Ramos (cell line): ENCODE data around the gene SATB1.
"Not testable (repeated sequence)": the region's sequence is repeated elsewhere in the genome, so short reads cannot be mapped to it uniquely, and the experiment has no call there.

Experiments used
- in situ Hi-C: fragments of 300-500 bp; cut with MboI; formaldehyde crosslinking; loops from one replicate; pipeline ENCODE4 v1.14.3; 2022; ENCODE audit warnings: low sequenced_read_pairs; ENCODE audit not compliant: unreplicated experiment

SATB1 gene

DNA sequence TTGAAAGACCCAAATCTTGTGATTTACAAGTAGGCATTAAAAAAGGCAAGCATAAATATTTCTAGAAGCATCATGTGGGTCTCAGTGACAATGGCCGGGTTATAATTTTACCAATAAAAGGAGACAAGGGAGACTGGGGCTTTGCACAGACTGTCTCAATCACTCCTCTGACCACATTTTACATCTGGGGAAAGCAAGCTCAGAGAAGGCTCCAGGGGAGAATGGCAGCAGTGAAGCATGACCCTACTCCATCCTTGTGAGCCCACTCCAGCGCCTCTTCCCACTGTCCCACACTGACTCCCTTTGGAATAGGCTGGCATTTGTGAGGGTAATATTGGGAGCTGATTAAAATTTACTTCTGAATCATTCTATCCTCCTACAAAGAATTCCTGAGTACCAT lies 61.8 kb downstream of the SATB1 start:
- in situ Hi-C loops: no loop called here

DNA sequence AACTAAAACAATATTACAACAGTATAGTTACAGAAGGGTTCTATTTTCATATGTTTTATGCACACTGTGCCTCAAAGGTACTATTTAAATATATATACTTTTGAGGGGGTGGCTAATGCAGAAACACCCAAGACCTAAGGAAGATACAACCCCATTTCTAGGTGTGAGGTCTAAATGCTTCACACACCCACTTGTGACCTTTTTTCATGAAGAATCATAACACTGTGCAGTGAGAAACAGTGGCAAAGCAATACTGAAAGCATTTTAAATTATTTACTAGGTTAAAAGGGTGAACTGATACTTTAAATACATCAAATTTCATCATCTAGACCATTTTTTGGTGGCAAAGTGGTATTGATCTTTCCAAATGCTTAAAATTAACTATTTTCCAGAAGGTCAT lies 67.4 kb downstream of the SATB1 start:
- in situ Hi-C loops: no loop called here

DNA sequence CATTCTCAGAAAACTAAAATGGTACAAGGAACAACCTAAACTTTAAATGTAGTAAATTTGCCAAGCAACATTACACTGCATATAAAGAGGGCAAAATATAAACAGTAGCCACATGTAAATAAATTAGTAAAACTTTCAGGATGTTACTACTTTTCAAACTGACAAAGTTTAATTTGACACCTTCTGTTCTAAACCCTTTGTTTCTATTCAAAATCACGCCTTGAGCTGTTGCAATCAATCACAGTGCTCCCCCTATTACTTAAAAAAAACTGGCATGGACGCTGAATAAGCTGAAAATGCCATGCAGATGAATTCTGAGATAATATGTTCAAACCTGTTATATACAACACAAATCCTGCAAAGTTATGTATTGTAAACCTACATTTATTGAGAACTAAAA lies 69.3 kb downstream of the SATB1 start:
- in situ Hi-C loops: no loop called here

DNA sequence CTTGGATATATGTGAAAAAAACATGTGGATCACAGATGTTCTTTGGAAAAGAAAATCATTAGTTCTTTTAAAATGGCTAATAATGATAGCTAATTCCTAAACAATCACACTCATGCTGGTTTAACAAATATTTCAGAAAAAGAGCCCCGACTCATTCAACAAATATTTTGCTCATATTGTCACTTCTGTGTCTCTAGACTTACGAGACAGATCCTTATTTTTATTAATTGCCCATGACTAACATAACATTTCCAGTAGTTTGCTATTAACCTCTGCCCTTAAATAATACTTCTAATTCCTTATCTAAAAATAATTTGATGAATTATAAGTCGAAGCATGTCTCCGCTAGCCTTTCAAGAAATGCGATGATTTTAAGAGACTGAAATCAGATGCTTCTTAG lies 70.4 kb downstream of the SATB1 start:
- in situ Hi-C loops: no loop called here

DNA sequence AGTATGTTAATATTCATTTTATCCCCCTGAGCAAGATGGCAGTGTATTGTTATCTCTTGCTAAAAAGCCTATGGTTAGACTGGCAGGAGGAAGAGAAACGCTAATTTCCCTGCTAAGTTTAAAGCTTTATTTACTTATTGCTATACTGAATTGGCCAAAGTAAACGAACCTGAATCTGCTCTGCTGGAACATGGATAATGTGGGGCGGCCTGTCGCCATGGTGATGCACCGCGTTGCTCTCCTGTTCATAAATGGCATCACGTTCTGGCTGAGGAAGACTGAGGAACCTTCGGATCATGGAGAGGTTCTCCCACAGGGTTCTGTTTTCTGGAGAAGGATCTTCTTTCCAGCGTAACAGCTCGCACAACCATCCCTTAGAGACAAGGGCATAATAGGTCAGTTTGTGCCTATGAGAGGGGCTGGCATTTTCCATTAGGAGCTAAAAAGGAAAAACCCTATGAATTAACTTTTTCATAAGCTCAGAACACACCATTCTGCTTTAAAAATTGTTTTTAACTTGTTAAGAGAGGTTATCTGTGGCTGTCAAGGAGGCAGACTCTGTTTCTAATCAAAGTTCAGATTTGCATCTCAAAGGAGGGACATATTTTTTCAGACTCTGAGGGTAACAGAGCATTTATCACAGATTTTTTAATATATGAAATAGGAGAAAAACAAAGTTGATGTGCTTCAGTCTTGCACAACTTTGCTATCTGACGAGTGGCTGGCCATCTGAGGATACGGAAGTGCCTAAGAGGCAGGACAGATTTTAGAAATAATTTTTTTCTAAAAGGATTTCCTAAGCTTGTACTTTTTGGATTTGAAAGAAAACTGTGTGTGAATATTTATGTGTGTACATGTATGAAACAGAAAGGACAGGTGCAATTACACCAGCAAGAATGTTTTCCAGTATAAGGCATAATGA lies 73.1 kb downstream of the SATB1 start:
- in situ Hi-C loops: no loop called here

DNA sequence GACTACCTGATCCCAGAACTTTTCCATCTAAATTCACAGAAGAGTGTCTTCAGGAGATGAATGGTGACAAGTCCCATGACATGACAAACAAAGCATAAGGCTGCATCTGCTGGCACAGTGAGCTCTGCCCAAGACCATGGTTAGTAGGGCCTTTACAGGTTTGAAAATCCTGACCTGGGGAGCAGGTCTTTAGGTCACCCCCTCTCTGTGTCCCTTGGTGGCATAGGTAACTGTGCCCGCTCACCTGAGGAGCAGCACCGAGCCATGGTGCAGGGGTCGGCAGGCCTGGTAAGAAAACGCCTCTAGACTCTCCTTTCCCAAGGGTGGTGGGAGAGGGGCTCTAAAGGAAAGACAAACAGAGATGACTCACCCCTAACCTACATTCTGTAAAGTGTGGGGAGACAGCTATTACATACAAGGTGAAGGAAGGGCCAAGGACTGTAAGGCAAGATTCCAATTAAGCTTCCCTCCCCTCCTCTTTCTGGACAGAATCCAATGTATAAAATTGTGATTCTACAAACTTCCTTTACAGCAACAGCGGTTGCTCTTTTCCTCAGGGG lies 74.0 kb downstream of the SATB1 start:
- in situ Hi-C loops: no loop called here

DNA sequence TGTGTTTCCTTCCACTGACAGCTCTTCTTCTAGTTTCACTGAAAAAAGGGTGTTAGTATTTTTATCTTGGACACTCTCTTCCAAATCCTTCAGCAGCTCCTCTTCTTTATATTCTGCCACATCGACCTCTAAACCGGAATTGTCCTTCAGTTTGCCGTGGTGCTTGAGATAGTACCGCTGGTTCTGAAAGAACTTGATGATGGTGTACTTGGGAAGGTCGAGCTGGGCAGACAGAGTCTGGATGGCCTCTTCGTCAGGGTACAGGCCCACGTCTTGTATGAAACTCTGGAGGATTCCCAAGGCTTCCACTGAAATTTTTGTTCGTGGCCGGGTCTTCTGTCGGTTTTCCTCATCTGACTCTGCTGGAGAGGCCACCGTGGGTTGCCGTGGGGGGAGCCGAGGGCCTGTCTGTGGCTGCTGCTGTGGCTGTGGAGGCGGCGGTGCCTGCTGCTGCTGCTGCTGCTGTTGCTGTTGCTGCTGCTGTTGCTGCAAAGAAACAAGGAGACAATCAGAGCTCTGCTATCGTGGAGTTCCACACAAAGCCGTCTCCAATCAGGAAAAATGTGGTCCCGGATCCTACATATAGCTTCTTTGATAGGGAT lies 75.8 kb downstream of the SATB1 start:
- in situ Hi-C loops: no loop called here

DNA sequence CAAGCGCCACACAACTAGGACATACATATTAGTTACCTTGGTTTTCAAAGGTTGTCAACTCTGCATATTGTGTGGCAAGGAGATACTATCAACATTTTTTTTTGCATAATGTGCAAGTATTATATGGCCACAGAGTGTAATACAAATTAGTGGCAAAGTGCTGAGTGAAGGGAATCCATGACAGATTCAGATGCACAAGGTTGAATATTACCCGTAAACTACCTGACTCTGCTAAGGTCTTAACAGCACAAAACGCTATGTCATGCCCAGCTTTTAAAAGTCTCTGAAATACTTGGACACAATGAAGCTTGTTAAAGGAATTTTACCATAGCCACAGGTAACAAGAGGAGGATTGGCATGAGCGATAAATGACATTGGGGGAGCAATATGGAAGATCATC lies 79.0 kb downstream of the SATB1 start:
- in situ Hi-C loops: no loop called here

DNA sequence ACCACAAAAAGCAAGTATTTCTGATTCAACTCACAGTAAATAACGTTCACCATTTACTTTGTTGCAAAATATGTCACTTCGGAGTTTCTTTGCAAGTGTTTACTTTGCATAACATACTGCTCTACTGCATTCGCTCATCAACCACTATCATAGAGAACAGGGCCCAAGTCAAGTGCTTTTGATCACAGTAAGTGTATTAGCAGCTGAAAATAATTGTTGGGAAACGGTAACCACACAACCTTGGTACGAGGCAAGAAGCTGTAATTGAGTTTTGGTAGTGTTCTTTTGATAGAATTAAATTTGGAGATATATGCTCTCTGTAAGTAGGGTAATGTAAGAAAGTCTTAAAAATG lies 80.1 kb downstream of the SATB1 start:
- in situ Hi-C loops: no loop called here

DNA sequence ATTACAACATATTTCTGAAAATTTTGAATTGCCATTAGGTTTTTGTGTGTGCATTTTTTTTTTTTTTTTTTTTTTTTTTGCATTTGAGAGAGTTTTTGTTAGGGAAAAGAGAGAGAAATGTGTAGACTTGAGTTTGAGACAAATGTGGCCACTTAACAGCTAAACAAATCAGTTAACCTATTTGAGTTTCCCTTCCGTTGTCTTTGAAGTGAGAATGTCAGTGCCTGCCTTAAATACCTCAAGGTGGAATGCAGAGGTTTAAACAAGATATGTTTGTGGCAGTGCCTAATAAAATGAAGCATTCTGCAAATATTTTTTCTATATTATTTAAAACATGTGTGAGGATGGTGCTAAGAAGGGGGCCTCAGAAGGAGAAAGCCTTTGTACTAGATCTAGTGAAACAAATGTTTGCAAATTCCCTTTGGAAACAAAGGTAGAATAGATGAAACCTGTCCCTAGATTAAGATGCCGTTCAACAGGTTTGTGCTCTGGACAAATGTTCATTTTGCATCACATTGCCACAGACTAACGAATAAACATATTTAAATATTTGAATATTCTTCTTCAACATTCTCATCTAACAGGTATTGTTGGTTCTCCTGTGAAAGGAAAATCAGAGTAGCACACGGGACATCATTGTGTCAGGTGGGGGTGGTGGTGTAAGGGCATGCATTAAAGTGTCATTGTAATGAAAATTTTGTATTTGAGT lies 80.7 kb downstream of the SATB1 start:
- in situ Hi-C loops: no loop called here

DNA sequence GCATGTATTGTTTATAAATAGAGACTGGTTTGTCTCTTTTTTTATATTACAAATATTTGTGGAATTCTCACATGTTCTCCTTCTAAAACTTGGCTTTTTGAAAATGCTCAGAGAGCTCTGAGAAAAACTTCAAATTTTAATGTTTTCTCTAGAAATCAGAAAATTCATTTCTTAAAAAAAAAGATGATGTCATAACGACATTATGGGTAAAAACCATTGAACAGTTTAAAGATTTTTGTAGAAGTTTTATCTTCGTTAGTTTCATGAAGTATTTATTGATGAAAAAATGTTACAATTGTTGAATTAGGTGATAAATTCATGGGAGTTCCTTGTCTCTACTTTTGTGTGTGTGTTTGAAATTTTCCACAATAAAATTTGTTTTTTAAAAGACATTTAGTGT lies 81.3 kb downstream of the SATB1 start:
- in situ Hi-C loops: no loop called here

DNA sequence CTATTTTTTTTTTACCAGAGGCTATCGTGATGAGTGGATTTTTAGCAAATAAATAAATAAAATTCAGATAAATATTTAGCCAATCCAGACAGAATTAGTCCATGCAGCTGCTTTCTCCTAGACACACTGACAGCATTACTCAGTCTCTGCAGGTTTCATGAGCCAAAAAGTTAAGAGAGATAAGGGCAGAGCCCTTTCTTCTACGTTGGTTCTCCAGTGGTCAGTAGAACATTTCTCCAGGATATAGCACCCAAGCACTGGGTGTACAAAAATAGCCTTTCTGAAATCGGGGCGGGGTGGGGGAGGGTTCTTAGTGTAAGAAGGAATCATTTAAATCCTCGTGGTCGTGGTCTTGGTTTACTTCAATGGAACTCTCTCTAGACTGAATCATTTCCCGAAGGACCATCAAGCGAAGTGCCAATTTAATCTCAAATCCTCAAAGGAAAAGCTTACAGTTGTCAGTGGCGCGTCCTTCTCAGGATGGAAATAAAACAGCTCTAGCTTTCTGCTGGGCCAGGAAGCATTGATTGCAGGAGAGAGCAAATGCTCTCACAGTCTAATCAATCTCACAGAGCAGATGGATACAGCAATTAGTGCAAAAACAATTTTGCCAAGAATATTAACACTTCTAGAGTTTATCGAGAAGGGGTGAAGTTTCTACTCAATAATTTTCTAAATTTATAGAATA lies 86.2 kb downstream of the SATB1 start:
- in situ Hi-C loops: no loop called here

DNA sequence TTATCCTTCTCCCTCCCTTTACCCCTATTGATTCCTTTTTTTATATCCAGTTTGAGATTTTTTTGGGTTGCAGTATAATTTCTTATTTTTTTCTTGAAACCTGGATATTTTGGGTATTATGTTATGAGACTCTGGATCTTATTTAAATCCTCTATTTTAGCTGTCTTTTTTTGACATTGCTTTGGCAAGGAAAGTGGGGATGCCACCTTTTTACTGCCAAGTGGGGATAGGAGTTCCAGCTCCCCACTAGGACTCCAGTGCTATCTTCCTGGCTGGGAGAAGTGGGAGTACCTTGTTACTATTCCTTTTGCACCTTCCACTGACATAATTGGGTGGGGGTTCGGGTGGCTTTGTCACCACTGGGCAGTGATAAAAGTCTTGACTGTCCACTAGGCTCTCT lies 87.9 kb downstream of the SATB1 start:
- in situ Hi-C loops: no loop called here

DNA sequence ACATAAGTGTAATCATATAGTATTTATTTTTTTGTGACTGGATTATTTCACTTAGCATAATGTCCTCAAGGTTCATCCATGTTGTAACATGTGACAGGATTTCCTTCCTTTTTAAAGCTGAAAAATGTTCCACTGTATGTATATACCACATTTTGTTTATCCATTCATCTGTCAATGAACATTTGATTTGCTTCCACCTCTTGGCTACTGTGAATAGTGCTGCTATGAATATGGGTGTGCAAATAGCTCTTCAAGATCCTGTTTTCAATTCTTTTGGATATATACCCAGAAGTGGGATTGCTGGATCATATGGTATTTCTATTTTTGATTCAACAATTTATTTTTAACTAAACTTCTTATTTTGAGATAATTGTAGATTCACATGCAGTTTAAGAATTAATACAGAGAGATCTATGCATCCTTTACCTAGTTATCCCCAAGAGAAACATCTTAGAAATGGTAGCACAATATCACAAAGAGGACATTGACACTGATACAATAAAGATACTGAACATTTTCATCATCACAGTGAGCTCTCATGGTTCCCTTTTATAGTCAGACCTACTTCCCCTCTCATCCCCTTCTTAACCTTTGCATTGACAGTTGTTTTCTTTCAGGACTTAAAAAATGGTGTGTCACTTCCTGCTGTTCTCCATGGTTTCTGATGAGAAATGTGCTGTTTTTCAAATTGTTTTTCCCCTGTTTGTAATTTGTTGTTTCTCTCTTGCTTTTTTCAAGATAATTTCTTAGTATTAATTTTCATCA lies 90.1 kb downstream of the SATB1 start:
- in situ Hi-C loops: no loop called here

DNA sequence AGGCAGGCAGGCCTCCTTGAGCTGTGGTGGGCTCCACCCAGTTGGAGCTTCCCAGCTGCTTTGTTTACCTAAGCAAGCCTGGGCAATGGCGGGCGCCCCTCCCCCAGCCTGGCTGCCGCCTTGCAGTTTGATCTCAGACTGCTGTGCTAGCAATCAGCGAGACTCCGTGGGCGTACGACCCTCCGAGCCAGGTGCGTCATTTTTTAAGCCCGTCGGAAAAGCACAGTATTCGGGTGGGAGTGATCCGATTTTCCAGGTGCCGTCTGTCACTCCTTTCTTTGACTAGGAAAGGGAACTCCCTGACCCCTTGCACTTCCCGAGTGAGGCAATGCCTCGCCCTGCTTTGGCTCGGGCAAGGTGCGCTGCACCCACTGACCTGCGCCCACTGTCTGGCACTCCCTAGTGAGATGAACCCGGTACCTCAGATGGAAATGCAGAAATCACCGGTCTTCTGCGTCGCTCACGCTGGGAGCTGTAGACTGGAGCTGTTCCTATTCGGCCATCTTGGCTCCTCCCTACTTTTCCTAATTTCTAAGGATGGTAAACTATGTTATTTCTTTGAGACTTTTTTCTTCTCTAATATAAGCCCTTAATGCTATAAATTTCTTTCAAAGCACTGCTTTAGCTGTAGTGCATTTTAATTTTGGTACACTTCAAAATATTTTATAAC lies 94.2 kb downstream of the SATB1 start:
- in situ Hi-C loops: not testable (repeated sequence)

DNA sequence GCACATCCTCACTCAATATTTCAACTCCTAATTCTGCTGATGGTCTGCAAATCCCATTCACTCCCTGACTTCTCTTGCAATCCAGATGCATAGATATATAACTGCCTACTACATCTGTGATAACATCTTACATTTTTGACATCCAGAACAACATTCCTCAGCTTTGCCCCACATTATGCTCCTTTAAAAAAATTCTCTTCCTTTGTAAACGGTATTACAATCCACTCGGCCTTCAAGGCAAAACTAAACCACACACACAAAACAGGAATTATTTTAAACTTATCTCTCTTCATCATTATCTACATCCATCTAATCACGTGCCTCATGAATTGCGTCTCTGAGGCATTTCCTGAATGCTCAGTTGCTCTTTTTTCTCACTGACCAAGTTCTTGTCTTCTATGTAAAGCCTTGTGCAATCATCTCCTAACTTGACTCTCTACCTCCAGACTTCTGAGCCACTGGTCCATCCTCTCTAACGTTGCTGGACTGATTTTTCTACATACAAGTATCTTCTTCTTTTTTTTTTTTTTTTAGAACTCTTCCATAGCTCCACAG lies 117.0 kb downstream of the SATB1 start:
- in situ Hi-C loops: no loop called here

DNA sequence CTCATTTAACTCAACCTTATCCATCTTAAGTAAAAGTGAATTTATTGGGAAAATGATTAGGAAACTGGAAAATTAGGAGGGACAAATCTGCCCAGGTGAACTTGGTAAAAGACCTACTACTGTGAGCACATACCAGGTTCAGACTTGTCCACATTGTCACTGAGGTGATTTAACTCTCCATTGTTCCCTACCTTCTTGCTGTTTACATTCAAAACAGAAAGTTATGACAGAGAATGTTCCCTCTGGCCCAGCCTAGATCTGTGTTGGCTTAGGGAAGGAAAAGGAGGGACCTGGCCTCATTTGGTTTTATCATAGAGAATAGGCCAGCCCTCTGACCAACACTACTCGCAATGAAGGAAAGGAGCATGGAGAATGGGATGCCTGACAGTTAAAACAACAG lies 117.6 kb downstream of the SATB1 start:
- in situ Hi-C loops: no loop called here

DNA sequence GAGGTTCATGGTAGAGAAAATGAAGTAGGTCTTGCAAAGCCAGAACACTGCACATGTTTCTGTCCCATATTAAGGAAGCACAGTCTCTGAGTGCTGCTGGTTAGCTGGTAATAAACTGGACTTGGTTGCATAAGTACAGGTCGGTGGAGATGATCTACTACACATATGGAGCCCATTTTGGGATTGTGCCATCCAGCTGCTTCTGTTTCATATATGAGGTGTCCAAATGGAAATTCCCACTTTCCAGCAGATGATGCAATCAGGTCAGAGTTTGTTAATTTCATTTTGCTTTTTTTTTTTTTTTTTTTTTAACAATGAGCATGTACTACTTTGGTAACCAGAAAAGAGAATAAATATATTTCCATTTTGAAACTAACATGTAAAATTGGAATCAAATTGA lies 122.6 kb downstream of the SATB1 start:
- in situ Hi-C loops: no loop called here

DNA sequence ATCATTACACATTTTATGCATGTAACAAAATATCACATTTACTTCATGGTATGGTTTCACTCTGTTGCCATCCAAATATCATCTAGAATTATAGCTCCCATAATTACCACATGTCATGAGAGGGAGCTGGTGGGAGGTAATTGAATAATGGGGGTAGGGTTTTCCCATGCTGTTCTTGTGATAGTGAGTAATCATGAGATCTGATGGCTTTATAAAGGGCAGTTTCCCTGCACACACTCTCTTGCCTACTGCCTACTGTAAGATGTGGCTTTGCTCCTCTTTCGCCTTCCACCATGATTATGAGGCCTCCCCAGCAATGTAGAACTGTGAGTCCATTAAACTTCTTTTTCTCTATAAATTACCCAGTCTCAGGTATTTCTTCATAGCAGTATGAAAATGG lies 123.4 kb downstream of the SATB1 start:
- in situ Hi-C loops: no loop called here
